A549 (cell line): ENCODE measurements around the gene GSAP.

ENCODE experiments used
- BHLHE40 ChIP-seq: IDR thresholded peaks from 2 replicates; pipeline ENCODE4 v1.6.1; 2012; ENCODE audit warnings: low read depth, low read length, inconsistent platforms
- EP300 ChIP-seq, 2 experiments: fragments of >200 bp; sonication (Bioruptor Twin); formaldehyde crosslinking; IDR thresholded peaks; 2 replicates in 1 of 2; 3 replicates in 1 of 2; pipeline ENCODE4 v1.6.1; 2016 to 2017
- HDAC2 ChIP-seq: fragments of 200-600 bp; sonication (generic); IDR thresholded peaks from 2 replicates; pipeline ENCODE4 v1.6.1; 2016
- JUN ChIP-seq, 2 experiments: fragments of >200 bp; sonication (Bioruptor Twin); formaldehyde crosslinking; IDR thresholded peaks; 2 replicates in 1 of 2; 3 replicates in 1 of 2; pipeline ENCODE4 v1.6.1; 2016 to 2017
- NPAS2 ChIP-seq: fragments of 250-450 bp; sonication (Bioruptor Pico); IDR thresholded peaks from 2 replicates; pipeline ENCODE4 v1.8.0; 2022; ENCODE audit warnings: mild to moderate bottlenecking, moderate library complexity, borderline replicate concordance
- RARB ChIP-seq: fragments of 250-450 bp; sonication (Bioruptor Pico); IDR thresholded peaks from 2 replicates; pipeline ENCODE4 v1.8.0; 2021; ENCODE audit warnings: mild to moderate bottlenecking, moderate library complexity
- REST ChIP-seq: fragments of 200-600 bp; sonication (generic); IDR thresholded peaks from 2 replicates; pipeline ENCODE4 v1.6.1; 2016; ENCODE audit warnings: antibody characterized with exemption, mild to moderate bottlenecking, moderate library complexity
- TP53 ChIP-seq: fragments of 250-450 bp; sonication (Bioruptor Pico); IDR thresholded peaks from 2 replicates; pipeline ENCODE4 v1.5.0; 2021; ENCODE audit warnings: mild to moderate bottlenecking, moderate library complexity
- USF2 ChIP-seq: fragments of 450-650 bp; IDR thresholded peaks from 2 replicates; pipeline ENCODE4 v1.6.1; 2014; ENCODE audit warnings: antibody characterized with exemption
- TF ChIP-seq, protein P1 (sequence below): fragments of >200 bp; sonication (Bioruptor Twin); formaldehyde crosslinking; IDR thresholded peaks from 3 replicates; pipeline ENCODE4 v1.5.1; 2016
- TF ChIP-seq, protein P2 (sequence below): IDR thresholded peaks from 2 replicates; pipeline ENCODE4 v1.6.1; 2012

DNA sequence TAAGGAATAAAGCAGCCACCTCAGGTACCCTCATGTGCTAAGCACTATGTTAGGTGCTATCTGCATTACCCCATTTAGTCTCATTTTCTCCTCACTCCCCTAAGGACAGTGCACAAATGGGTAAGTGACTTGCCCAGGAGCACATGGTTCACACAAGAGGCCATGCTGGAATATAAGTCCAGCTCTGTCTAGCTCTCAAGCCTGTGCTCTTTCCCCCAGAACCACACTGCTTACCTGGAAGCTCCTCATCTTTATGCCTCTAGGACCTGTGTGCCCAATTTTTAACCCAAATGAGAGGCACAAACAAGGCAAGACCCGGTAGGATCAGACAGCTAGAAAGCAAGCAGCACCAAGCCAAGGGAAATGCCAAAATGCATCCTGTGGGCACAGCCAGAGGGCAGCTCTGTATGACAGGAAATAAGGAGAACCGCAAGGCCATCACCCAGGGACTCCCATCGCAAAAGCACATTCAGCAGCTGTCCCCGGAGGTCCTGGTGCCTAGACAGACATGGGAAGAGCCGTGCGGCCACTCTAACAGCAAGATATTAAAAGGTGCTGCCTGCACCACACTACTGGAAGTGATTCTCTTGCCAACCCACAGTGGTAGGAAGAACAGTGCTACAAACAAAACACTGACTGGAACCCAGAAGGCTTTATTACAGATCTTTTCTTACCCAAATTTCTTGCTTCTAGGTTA is 88.1 kb downstream of the GSAP start:
- TF ChIP-seq REST = no peak
- no peak for TF ChIP-seq HDAC2
- no peak for TF ChIP-seq NPAS2 (CRISPR knock-in tag)
- TF ChIP-seq, protein P1, sequence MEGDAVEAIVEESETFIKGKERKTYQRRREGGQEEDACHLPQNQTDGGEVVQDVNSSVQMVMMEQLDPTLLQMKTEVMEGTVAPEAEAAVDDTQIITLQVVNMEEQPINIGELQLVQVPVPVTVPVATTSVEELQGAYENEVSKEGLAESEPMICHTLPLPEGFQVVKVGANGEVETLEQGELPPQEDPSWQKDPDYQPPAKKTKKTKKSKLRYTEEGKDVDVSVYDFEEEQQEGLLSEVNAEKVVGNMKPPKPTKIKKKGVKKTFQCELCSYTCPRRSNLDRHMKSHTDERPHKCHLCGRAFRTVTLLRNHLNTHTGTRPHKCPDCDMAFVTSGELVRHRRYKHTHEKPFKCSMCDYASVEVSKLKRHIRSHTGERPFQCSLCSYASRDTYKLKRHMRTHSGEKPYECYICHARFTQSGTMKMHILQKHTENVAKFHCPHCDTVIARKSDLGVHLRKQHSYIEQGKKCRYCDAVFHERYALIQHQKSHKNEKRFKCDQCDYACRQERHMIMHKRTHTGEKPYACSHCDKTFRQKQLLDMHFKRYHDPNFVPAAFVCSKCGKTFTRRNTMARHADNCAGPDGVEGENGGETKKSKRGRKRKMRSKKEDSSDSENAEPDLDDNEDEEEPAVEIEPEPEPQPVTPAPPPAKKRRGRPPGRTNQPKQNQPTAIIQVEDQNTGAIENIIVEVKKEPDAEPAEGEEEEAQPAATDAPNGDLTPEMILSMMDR = no peak
- TF ChIP-seq, protein P2, sequence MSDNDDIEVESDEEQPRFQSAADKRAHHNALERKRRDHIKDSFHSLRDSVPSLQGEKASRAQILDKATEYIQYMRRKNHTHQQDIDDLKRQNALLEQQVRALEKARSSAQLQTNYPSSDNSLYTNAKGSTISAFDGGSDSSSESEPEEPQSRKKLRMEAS = no peak
- TF ChIP-seq EP300 (IDR thresholded peaks at IDR 0.05) = no peak
- TF ChIP-seq BHLHE40 = no peak
- no peak for TF ChIP-seq USF2
- TF ChIP-seq JUN (IDR thresholded peaks at IDR 0.05) = no peak
- no peak for TF ChIP-seq TP53 (CRISPR knock-in tag)
- TF ChIP-seq RARB (CRISPR knock-in tag) = no peak
